OCI-LY3 (cell line): ENCODE data around the gene CECR2.

Experiments used
- H2AFZ ChIP-seq: fragments of 200-600, 300-600 bp; shearing (Covaris generic); 2 replicates; pipeline ENCODE4 v1.6.0; 2014; ENCODE audit warnings: antibody characterized with exemption, low read depth, low read length
- H3K27ac ChIP-seq: fragments of 200-600, 300-600 bp; sonication (generic); 2 replicates; pipeline ENCODE4 v1.5.1; 2014; ENCODE audit warnings: mild to moderate bottlenecking, low read length, moderate library complexity, mixed read lengths
- H3K27me3 ChIP-seq: fragments of 200-600, 300-600 bp; sonication (generic); 2 replicates; pipeline ENCODE4 v1.6.1; 2014; ENCODE audit warnings: low read depth, low read length, mixed read lengths
- H3K36me3 ChIP-seq: fragments of 200-600, 300-600 bp; sonication (generic); replicated peaks from 2 replicates; pipeline ENCODE3; 2014; ENCODE audit warnings: low read depth, low read length, mixed read lengths
- H3K4me1 ChIP-seq: fragments of 300-600, 200-600 bp; sonication (generic); 2 replicates; pipeline ENCODE4 v1.6.1; 2014; ENCODE audit warnings: low read length, mixed read lengths
- H3K4me2 ChIP-seq: fragments of 200-600, 300-600 bp; sonication (generic); 2 replicates; pipeline ENCODE4 v1.6.1; 2014; ENCODE audit warnings: low read length, mixed read lengths
- H3K4me3 ChIP-seq: fragments of 300-600, 200-600 bp; sonication (generic); 2 replicates; pipeline ENCODE4 v1.5.1; 2014; ENCODE audit warnings: antibody characterized with exemption, mild to moderate bottlenecking, low read length, moderate library complexity
- H3K79me2 ChIP-seq: fragments of 300-600, 200-600 bp; shearing (Covaris generic); 2 replicates; pipeline ENCODE4 v1.6.1; 2014; ENCODE audit warnings: mild to moderate bottlenecking, low read length, mixed read lengths
- H3K9ac ChIP-seq: fragments of 300-600, 200-600 bp; shearing (Covaris generic); 2 replicates; pipeline ENCODE4 v1.6.0; 2014; ENCODE audit warnings: mild to moderate bottlenecking, low read length, moderate library complexity
- H3K9me3 ChIP-seq: fragments of 200-600, 300-600 bp; shearing (Covaris generic); 2 replicates; pipeline ENCODE4 v1.6.1; 2014; ENCODE audit warnings: low read length, mixed read lengths; ENCODE audit not compliant: insufficient read depth
- H4K20me1 ChIP-seq: fragments of 200-600, 300-600 bp; sonication (generic); 2 replicates; pipeline ENCODE4 v1.6.1; 2016; ENCODE audit warnings: low read length, mixed read lengths; ENCODE audit not compliant: insufficient read depth
- EZH2phosphoT487 ChIP-seq: fragments of 200-600 bp; shearing (Covaris generic); IDR thresholded peaks from 2 replicates; pipeline ENCODE4 v1.6.1; 2018; ENCODE audit warnings: antibody characterized with exemption, mixed run types, low read depth
- TF ChIP-seq, protein P1 (sequence below): fragments of 200-600, 300-600 bp; sonication (generic); IDR thresholded peaks from 2 replicates; pipeline ENCODE4 v1.5.1; 2014; ENCODE audit warnings: antibody characterized with exemption, low read length, low read depth

The CECR2 gene

GRCh38 chr22:17470880-17471500 is 101.7 kb downstream of the CECR2 start:
- Histone ChIP-seq H3K27ac (no peak overlapping the region), H3K4me1 (peaks cover 9% of the 10 kb centered on the region), H2AFZ (no peak overlapping the region), H4K20me1 (no peaks in the 10 kb centered on the region), H3K79me2 (no peaks in the 10 kb centered on the region), H3K9ac (no peak overlapping the region), H3K9me3 (no peaks in the 10 kb centered on the region), H3K4me2 (no peak overlapping the region), H3K27me3 (peaks cover 43% of the 10 kb centered on the region), H3K4me3 (no peak overlapping the region), H3K36me3 (no peaks in the 10 kb centered on the region)
- TF ChIP-seq EZH2phosphoT487 = no peak
- TF ChIP-seq, protein P1, sequence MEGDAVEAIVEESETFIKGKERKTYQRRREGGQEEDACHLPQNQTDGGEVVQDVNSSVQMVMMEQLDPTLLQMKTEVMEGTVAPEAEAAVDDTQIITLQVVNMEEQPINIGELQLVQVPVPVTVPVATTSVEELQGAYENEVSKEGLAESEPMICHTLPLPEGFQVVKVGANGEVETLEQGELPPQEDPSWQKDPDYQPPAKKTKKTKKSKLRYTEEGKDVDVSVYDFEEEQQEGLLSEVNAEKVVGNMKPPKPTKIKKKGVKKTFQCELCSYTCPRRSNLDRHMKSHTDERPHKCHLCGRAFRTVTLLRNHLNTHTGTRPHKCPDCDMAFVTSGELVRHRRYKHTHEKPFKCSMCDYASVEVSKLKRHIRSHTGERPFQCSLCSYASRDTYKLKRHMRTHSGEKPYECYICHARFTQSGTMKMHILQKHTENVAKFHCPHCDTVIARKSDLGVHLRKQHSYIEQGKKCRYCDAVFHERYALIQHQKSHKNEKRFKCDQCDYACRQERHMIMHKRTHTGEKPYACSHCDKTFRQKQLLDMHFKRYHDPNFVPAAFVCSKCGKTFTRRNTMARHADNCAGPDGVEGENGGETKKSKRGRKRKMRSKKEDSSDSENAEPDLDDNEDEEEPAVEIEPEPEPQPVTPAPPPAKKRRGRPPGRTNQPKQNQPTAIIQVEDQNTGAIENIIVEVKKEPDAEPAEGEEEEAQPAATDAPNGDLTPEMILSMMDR = no peak

DNA sequence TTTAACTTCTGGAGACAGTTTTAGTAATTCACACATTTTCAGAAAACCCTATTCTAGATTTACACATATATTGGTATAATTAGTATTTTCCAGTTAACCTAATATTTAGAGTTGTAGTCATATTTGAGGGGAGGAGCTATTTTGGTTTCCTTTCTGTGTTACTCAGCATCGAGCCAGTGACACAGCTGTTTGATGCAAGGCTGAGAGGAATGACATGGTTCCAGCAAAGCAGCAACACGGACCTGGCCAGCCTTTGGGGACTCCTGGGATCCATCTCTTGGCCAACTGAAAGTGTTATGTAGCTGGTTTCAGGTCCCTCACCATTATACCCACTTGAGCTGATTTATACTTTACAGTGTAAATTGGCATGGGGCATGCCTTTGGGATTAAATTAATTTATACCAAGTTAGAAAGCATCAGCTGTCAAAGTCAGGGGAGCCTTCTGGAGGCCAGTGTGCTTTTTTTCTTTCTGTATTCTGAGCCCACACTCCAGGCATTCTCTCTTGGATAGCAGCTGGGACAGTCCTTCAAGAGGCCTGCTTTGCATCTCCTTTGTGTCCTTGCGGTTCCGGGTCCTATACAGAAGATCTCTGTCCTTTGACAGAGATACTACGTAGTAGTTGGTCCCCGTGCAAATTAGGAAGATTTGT is 102.8 kb downstream of the CECR2 start:
- Histone ChIP-seq H3K4me3 (no peak overlapping the region), H4K20me1 (no peaks in the 10 kb centered on the region), H3K4me1 (peaks cover 9% of the 10 kb centered on the region), H3K36me3 (no peaks in the 10 kb centered on the region), H3K27me3 (peaks cover 45% of the 10 kb centered on the region), H3K9me3 (no peaks in the 10 kb centered on the region), H3K79me2 (no peaks in the 10 kb centered on the region), H2AFZ (no peak overlapping the region), H3K9ac (no peak overlapping the region), H3K4me2 (no peak overlapping the region), H3K27ac (no peak overlapping the region)
- TF ChIP-seq, protein P1 = no peak
- TF ChIP-seq EZH2phosphoT487 = no peak

DNA sequence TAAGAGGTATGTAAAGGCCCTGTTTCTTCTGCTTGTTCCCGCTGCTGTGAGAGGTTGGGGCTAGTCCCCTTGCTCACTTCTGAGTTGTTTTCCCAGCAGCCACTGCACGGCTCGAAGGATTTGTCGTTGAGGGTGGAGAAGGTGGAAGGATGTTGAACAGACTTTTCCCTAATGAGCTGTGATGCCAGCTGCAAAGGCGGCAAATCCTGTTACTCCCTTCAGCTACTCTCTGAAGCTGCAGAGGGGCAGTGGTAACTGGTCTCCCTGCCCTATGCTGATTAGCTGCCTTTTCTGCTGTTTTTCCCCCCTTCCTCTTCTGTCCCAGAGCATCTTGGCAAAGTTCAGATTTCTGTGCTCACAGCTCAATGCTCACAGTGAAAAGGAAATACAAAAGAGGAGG is 103.7 kb downstream of the CECR2 start:
- no peak for TF ChIP-seq EZH2phosphoT487
- TF ChIP-seq, protein P1 = no peak
- Histone ChIP-seq H2AFZ (no peak overlapping the region), H3K4me1 (peaks cover 17% of the 10 kb centered on the region), H3K4me2 (no peak overlapping the region), H3K79me2 (no peaks in the 10 kb centered on the region), H3K27me3 (peaks cover 50% of the 10 kb centered on the region), H3K36me3 (no peaks in the 10 kb centered on the region), H3K9me3 (no peaks in the 10 kb centered on the region), H3K9ac (no peak overlapping the region), H4K20me1 (no peaks in the 10 kb centered on the region), H3K27ac (no peak overlapping the region), H3K4me3 (no peak overlapping the region)

- no peaks in the 10 kb centered on the region for H3K79me2 ChIP-seq
- H4K20me1 ChIP-seq = no peaks in the 10 kb centered on the region
- no peaks in the 10 kb centered on the region for H3K36me3 ChIP-seq
- TF ChIP-seq, protein P1 = no peak
- TF ChIP-seq EZH2phosphoT487 = no peak
- H3K4me3 ChIP-seq = no peak overlapping the region
- no peak overlapping the region for H3K27ac ChIP-seq
- H3K4me1 ChIP-seq = peaks cover 35% of the 10 kb centered on the region
- H3K4me2 ChIP-seq = 0 out of 2 replicates have a peak overlapping the region, but pooled peaks have one; percentile 6
- H3K9me3 ChIP-seq = no peaks in the 10 kb centered on the region
- H2AFZ ChIP-seq = no peak overlapping the region
- no peak overlapping the region for H3K9ac ChIP-seq
- H3K27me3 ChIP-seq = peaks cover 50% of the 10 kb centered on the region
Measured at GRCh38 chr22:17475318-17476230, 106.3 kb downstream of the CECR2 start.
